GM12878 (cell line): ENCODE measurements around the gene PRG2. TPM values are rescaled to one million over a fixed set of nuclear protein-coding genes. Genes with fewer than 3 reads are reported as not detected.
A peak's percentile ranks its signal among the peaks of the same experiment; 100 is the strongest.

Source experiments
- ATF3 ChIP-seq: IDR thresholded peaks from 2 replicates; pipeline ENCODE4 v1.6.1; 2011; ENCODE audit warnings: low read depth, mild to moderate bottlenecking, low read length, moderate library complexity, borderline replicate concordance; ENCODE audit errors: extremely low read depth
- CBX5 ChIP-seq: sonication (generic); IDR thresholded peaks from 2 replicates; pipeline ENCODE4 v1.6.1; 2016; ENCODE audit warnings: low read depth, moderate library complexity, mild to moderate bottlenecking, inconsistent platforms
- E2F4 ChIP-seq: IDR thresholded peaks from 2 replicates; pipeline ENCODE4 v1.6.1; 2012; ENCODE audit warnings: low read depth, low read length, improper control_type of control experiment
- EGR1 ChIP-seq, 2 experiments: IDR thresholded peaks; 1 replicate in 1 of 2; 2 replicates in 1 of 2; pipeline ENCODE4 v1.6.1; 2011 to 2012; ENCODE audit warnings: low read depth in 2 of 2, low read length in 2 of 2, borderline replicate concordance in 1 of 2, mild to moderate bottlenecking in 1 of 2, moderate library complexity in 1 of 2
- ELK1 ChIP-seq: IDR thresholded peaks from 2 replicates; pipeline ENCODE4 v1.6.1; 2012; ENCODE audit warnings: low read depth, low read length, improper control_type of control experiment
- ESRRA ChIP-seq: IDR thresholded peaks from 2 replicates; pipeline ENCODE4 v1.6.1; 2012; ENCODE audit warnings: mild to moderate bottlenecking, low read length, improper control_type of control experiment
- EZH2 ChIP-seq: IDR thresholded peaks from 2 replicates; pipeline ENCODE4 v1.6.1; 2012; ENCODE audit warnings: low read depth, mild to moderate bottlenecking, control low read depth, inconsistent platforms, low read length, borderline replicate concordance; ENCODE audit not compliant: control insufficient read depth
- MAX ChIP-seq: IDR thresholded peaks from 2 replicates; pipeline ENCODE4 v1.6.1; 2012; ENCODE audit warnings: low read depth, low read length, improper control_type of control experiment
- NFIC ChIP-seq: IDR thresholded peaks from 2 replicates; pipeline ENCODE4 v1.6.1; 2012; ENCODE audit warnings: low read depth, mild to moderate bottlenecking, inconsistent platforms, low read length, moderate library complexity
- POLR2AphosphoS2 ChIP-seq: IDR thresholded peaks from 2 replicates; pipeline ENCODE4 v1.6.1; 2011; ENCODE audit warnings: low read depth, mild to moderate bottlenecking, low read length, improper control_type of control experiment, moderate library complexity
- POLR2AphosphoS5 ChIP-seq: IDR thresholded peaks from 2 replicates; pipeline ENCODE4 v1.6.1; 2011; ENCODE audit warnings: mild to moderate bottlenecking, low read length, inconsistent platforms
- RAD21 ChIP-seq: IDR thresholded peaks from 2 replicates; pipeline ENCODE4 v1.6.1; 2011; ENCODE audit warnings: mild to moderate bottlenecking, low read depth, low read length, moderate library complexity; ENCODE audit not compliant: insufficient read depth
- RELB ChIP-seq: fragments of 450-650 bp; IDR thresholded peaks from 2 replicates; pipeline ENCODE4 v1.6.1; 2017; ENCODE audit warnings: low read depth, mild to moderate bottlenecking, moderate library complexity
- SP1 ChIP-seq: IDR thresholded peaks from one replicate; pipeline ENCODE4 v1.6.1; 2011; ENCODE audit warnings: low read depth, low read length
- SREBF1 ChIP-seq: IDR thresholded peaks from 2 replicates; pipeline ENCODE4 v1.6.1; 2012; ENCODE audit warnings: mild to moderate bottlenecking, low read length
- SRF ChIP-seq, 2 experiments: IDR thresholded peaks; 2 replicates each; pipeline ENCODE4 v1.6.1; 2011; ENCODE audit warnings: low read depth in 2 of 2, low read length in 2 of 2, mild to moderate bottlenecking in 1 of 2, moderate library complexity in 1 of 2
- STAT1 ChIP-seq: fragments of 450-650 bp; conservative IDR thresholded peaks from 2 replicates; pipeline ENCODE4 v1.6.1; 2014; ENCODE audit warnings: antibody characterized with exemption, mild to moderate bottlenecking
- SUPT20H ChIP-seq: IDR thresholded peaks from 2 replicates; pipeline ENCODE4 v1.6.1; 2011; ENCODE audit warnings: low read depth, mild to moderate bottlenecking, low read length, moderate library complexity, borderline replicate concordance; ENCODE audit not compliant: control insufficient read depth
- TAF1 ChIP-seq: IDR thresholded peaks from 2 replicates; pipeline ENCODE4 v1.6.1; 2011; ENCODE audit warnings: mild to moderate bottlenecking, low read depth, low read length, borderline replicate concordance
- USF2 ChIP-seq: IDR thresholded peaks from 2 replicates; pipeline ENCODE4 v1.6.1; 2011; ENCODE audit warnings: low read depth, low read length, improper control_type of control experiment, borderline replicate concordance
- ZNF207 ChIP-seq: fragments of 450-650 bp; IDR thresholded peaks from 2 replicates; pipeline ENCODE4 v1.6.1; 2014; ENCODE audit warnings: antibody characterized with exemption, mild to moderate bottlenecking, borderline replicate concordance
- polyA plus RNA-seq, 11 experiments: library from polyadenylated mRNA; depleted of rRNA in 4 of 11; unstranded in 6 of 11; stranded (reverse) in 5 of 11; fragments of >200 nt; fragmentation: Nextera tagmentation in 4 of 11; fragmentation: Illumina TruSeq in 1 of 11; extraction: Ambion mirVana in 4 of 11; extraction: Trizol in 1 of 11; gene quantifications; 1 replicate in 1 of 11; 2 replicates in 10 of 11; pipeline versions ENCODE4 v1.2.1 to v1.2.3, GENCODE V29; 2011 to 2016; ENCODE audit warnings: inconsistent platforms in 2 of 11, missing spikeins in 2 of 11, low read depth in 1 of 11
- total RNA-seq, 4 experiments: library from RNA; depleted of rRNA in 3 of 4; stranded (reverse); fragments of >200 nt in 3 of 4; fragmentation: Illumina TruSeq in 1 of 4; extraction: Trizol in 1 of 4; gene quantifications; 2 replicates each; pipeline versions ENCODE4 v1.2.1 to v1.2.3, GENCODE V29; 2013 to 2021
- TF ChIP-seq, protein P1 (sequence below): IDR thresholded peaks from 2 replicates; pipeline ENCODE4 v1.6.1; 2011; ENCODE audit warnings: borderline replicate concordance, low read depth, mild to moderate bottlenecking, moderate library complexity, mixed read lengths, low read length; ENCODE audit not compliant: insufficient read depth; ENCODE audit errors: extremely low read length

The PRG2 gene
- total and polyA plus RNA-seq, 10 of the 15 experiments (the other 5 are each of a cell fraction or from before 2014, with no cell fraction given) = 0.10 to 1.7 (median 0.56) TPM; not detected in 2

- TF ChIP-seq SRF (IDR thresholded peaks at IDR 0.05; ENCODE audit: low read depth in 2 of 2, low read length in 2 of 2) (0 out of 4 replicates have a peak, but pooled peaks of 1 of the 2 experiments have one; percentile 2), ELK1 (no peak), SP1 (peak; percentile 75), ESRRA (no peak), MAX (peak; percentile 83), RAD21 (no peak), SREBF1 (no peak), ZNF207 (no peak), RELB (peak; percentile 98), EZH2 (no peak), POLR2AphosphoS2 (peak; percentile 53; the same call in 1 of the 2 replicates), ATF3 (no peak), TAF1 (peak; percentile 52), E2F4 (no peak), EGR1 (IDR thresholded peaks at IDR 0.05; ENCODE audit: borderline replicate concordance in 1 of 2, low read depth in 2 of 2, low read length in 2 of 2) (peak in 1 of 2 experiments; percentile 61; a peak in 2 of 3 replicates), USF2 (peak; percentile 67), STAT1 (no peak), POLR2AphosphoS5 (peak; percentile 81), SUPT20H (no peak), CBX5 (peak; percentile 77), NFIC (peak; percentile 97)
- TF ChIP-seq, protein P1, sequence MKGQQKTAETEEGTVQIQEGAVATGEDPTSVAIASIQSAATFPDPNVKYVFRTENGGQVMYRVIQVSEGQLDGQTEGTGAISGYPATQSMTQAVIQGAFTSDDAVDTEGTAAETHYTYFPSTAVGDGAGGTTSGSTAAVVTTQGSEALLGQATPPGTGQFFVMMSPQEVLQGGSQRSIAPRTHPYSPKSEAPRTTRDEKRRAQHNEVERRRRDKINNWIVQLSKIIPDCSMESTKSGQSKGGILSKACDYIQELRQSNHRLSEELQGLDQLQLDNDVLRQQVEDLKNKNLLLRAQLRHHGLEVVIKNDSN = peak; percentile 81
Observed at GRCh38 chr11:57424792-57425564, 34.5 kb upstream of the PRG2 start (continued).
